RKO (cell line): ENCODE measurements around the gene TWF1.
A peak's percentile ranks its signal among the peaks of the same experiment; 100 is the strongest.
"Not testable (repeated sequence)": the region's sequence is repeated elsewhere in the genome, so short reads cannot be mapped to it uniquely, and the experiment has no call there.

Experiments
- DNase-seq: peaks from one replicate; pipeline ENCODE4 v3.0.0-alpha.2; 2016; ENCODE audit warnings: low spot score

Gene TWF1

DNA sequence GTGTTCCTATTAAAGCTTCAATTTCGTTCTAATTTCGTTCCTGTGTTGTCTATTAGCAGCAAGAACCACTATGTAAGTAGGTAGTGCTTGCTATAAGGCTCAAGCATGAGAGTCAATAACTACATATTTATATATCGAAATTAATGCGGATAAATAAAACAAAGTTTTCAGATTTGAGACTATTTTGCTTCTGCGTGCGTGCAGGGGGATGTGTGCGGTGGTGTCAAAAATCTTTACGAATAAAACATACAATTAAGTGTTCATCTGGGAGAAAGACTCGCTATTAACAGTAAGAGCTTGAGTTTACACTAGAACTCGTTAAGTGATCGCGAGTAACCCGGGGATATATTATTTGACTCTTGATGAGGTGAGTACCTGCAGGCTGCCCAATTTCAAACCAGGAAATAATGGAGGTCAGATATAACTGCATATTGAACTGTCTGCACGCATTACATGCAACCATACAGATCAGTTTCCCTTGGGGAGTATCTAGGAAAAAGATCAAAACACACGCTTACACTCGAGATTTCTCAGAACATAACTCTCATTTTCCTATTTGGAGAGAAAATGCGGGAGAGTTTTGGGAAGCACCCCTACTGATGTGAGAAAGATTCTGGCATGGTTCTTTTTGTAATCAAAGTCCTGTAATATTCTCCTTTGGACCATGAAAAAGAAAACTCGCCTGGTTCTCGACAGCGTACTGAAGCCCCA is 813 bp downstream of the TWF1 start:
- peak; percentile 63 for DNase-seq

- no peak for DNase-seq
These were observed 8.4 kb downstream of the TWF1 start for GRCh38 chr12:43797561-43798217.

- DNase-seq, result no peak
These were observed 10.3 kb downstream of the TWF1 start for GRCh38 chr12:43795716-43796280.

- peak; percentile 46 for DNase-seq
These were observed 16.2 kb downstream of the TWF1 start for GRCh38 chr12:43789941-43790340.

GRCh38 chr12:43786899-43787693 is 19.0 kb downstream of the TWF1 start:
- no peak for DNase-seq

DNA sequence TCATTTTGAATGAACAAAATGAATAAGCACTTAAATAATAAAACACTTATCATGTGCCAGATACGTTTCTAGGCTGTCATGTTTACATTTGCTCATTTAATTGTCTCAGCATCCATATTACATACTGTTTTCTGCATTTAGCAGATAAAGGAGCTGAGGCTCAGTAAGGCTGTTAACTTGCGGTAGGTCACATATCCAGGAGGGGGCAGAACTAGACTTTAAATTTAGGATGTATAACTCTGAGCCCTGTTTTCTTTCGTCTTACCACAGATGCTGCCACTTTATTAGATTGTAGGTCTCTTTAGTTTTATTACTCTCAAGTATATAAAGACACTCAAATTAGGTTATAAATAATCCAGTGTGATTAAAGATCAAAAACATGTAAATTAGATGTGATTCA is 29.6 kb downstream of the TWF1 start:
- peak; percentile 70 for DNase-seq

GRCh38 chr12:43766291-43766690 is 39.8 kb downstream of the TWF1 start:
- no peak for DNase-seq

GRCh38 chr12:43764528-43764927 is 41.6 kb downstream of the TWF1 start:
- DNase-seq, result no peak

DNA sequence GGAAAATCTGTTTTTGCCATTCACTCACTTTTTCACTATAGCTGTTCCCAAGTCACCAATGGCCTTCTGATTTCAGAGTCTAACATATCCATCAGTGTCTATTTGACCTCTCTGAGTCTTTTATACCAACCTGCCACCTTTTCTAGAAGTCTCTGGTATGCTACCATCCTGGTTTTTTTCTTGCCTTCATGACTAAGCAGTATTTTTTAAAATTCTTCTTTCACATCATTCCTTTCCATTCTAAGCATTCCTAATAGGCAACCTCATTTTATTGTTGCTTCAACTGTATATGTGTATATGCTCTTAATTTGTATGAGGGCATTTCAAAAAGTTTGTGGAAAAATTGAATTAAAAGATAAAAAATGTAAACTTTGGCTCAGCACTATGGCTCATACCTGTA is 42.3 kb downstream of the TWF1 start:
- DNase-seq, result no peak

DNA sequence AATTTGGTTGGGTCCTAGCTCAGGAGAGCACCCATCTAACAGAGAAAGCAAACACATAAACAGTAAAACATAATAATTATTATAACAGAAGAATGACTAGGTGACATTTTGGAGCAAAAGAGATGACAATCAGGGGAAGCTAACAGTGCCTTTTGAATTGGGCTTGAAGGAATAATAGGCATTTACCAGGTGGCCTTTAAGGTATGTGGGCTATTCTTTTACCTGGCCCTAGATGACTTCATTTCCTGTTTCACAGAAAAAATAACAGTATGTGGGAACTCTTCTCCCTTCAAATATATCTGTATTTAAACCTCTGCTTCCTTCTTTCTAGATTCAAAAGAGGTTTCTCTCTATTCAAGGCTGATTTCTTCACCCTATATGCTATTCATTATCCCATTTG is 43.5 kb downstream of the TWF1 start:
- DNase-seq, result no peak

- DNase-seq, result no peak
These were observed 44.6 kb downstream of the TWF1 start for GRCh38 chr12:43761500-43761899.

DNA sequence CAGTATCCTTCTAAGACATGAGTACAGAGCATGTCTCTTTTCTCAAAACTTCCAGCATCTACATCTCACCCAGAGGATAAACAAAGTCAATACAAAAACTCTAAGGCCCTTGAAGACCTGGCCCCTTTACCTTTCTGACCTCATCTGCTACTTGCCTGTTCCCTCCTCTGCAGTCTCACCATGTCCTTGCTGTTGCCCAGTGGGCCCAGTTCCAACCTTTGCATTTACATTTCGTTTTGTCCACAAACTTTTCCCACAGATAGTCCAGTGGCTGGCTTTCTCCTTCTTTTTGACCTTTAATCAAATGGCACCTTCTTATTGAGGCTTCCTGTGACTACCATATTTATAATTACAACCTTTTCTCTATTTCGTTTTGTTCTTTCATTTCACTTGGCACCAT is 45.7 kb downstream of the TWF1 start:
- DNase-seq, result no peak

DNA sequence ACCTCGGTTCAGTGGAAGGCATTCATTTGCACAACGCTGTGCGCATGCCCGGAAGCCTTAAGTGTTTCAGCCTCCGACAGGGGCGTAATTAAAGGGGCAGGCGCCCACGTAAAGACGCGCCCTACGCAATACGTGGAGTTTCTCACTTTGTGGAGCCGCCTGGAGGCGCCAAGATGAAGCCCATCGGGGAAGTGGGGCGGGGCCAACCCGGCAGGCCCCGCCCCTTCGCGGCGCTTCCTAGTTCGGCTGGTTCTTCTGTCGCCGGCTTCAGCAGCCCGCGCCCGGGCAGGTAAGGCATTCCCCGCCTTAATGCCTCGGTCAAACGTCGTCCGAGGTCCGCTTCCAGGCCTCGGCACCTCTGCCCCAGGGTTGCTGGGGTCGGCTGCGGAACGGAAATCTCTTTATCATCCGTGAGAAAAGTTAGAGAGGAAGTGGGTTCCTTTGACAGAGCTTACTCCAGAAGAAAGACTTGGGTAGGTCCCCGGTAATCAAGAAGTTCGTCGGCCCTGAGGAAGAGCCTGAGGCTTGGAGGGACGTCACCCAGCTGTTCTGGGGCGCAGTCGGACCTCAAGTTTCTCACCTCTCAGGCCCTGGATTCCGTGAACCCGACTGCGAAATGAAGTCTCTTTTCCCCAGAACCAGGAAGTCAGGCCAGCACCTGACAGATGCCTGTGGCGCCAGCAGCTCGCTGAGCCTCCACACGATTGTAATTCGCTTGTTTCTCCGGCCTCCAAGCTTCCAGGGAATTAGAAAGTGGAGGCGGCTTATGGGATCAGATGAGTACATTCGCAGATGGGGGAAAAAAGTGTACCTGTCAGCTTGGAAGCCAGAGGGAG is 47.2 kb downstream of the TWF1 start, which contains the start of the genes IRAK4 and PUS7L:
Gene IRAK4, plus strand, starts transcription at position 224 of the 836 bp plus-strand sequence. CDS start 9,161 bp downstream, outside the sequence.
Gene PUS7L, minus strand, starts transcription at position 63 of the 836 bp plus-strand sequence. CDS start 3,545 bp downstream, outside the sequence.
- DNase-seq, result peak; percentile 98

GRCh38 chr12:43758247-43758727 is 47.8 kb downstream of the TWF1 start:
- peak; percentile 56 for DNase-seq

DNA sequence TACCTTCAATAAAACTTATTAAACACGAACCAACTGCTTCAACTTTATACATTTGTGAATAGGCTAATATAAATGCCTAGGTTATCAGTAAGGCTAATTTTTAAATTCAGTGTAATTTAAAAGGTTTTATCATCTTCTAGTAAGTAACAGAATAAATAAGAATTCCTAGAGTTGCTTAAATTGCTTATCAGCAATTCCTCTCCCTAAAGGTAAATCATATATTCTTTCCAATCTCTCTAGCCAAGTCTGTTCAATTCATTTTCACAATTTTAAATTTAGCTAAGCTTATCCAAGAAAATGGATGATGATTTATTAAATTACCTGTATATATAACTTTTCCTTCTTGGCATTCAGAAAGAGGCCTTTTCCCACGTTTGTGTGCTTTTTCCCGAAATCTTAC is 52.1 kb downstream of the TWF1 start:
- DNase-seq, result no peak

GRCh38 chr12:43751360-43751759 is 54.8 kb downstream of the TWF1 start:
- DNase-seq, result not testable (repeated sequence)

GRCh38 chr12:43750814-43751213 is 55.3 kb downstream of the TWF1 start:
- no peak for DNase-seq

GRCh38 chr12:43749016-43749415 is 57.1 kb downstream of the TWF1 start:
- no peak for DNase-seq

- no peak for DNase-seq
These were observed 61.3 kb downstream of the TWF1 start for GRCh38 chr12:43744826-43745225.
